Measurements from ENCODE around the gene CNNM2. TPM values are rescaled to one million over a fixed set of nuclear protein-coding genes. Genes with fewer than 3 reads are reported as not detected.
"Not testable (repeated sequence)": the region's sequence is repeated elsewhere in the genome, so short reads cannot be mapped to it uniquely, and the experiment has no call there.

CNNM2 gene
- total and polyA plus RNA-seq, 2 donors (not counting 1 experiment from before 2014, with no cell fraction given), result 6.6 to 21.6 TPM

DNA sequence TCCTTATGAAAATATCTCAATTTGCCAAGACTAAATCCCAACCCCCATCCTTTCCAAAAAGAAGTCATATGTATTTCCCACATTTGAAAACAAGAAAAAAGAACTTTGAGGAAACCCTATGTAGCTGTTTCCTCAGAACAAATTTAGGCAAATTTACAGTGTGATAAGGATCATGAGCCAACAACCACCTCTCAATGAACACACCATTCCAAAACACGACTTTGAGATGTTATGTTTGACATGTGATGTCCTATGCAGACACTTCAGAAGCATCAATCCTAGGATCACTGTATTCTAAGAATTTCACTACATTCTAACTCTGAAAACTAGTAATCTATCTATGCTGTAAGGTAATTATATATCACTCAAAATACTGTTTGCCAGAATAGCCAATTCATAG, 212.8 kb downstream of the CNNM2 start:
- CTCF ChIA-PET, result no interaction called here
- no peaks in the 10 kb centered on the region for H3K9me3 Mint-ChIP-seq (ENCODE audit: insufficient read depth)
- intact Hi-C loops (cut with micrococcal nuclease), result no loop called here

DNA sequence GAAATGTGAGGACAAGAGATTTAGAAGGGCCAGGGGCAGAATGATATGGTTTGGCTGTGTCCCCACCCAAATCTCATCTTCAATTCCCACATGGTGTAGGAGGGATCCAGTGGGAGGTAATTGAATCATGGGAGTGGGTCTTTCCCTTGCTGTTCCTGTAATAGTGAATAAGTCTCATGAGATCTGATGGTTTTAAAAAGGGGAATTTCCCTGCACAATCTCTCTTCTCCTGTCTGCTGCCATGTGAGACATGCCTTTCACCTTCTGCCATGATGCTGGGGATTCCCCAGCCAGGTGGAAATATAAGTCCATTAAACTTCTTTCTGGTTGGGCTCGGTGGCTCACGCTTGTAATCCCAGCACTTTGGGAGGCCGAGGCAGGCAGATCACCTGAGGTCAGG, 217.1 kb downstream of the CNNM2 start:
- peak; percentile 24 for DNase-seq
- H3K4me3 Mint-ChIP-seq; H3K4me2 ChIP-seq (replicated peaks; ENCODE audit: low read depth, low read length, poor library complexity, severe bottlenecking); H3K27me3 ChIP-seq (replicated peaks in 1 of 4; ENCODE audit: control extremely low read depth in 1 of 4, control insufficient read depth in 3 of 4, insufficient read depth in 4 of 4, low read length in 3 of 4); ATAC-seq (ENCODE audit: low read depth); H3K9ac ChIP-seq (ENCODE audit: low read length); H3K27ac Mint-ChIP-seq; H3K4me1 ChIP-seq (ENCODE audit: control insufficient read depth in 2 of 2, insufficient read depth in 2 of 2, low read length in 2 of 2); H3K9me3 ChIP-seq (ENCODE audit: control extremely low read depth in 1 of 3, control insufficient read depth in 2 of 3, insufficient read depth in 1 of 3, low read length in 2 of 3); H3K9me3 Mint-ChIP-seq (ENCODE audit: insufficient read depth); intact Hi-C loops (cut with micrococcal nuclease); H3K27me3 Mint-ChIP-seq; H4K20me1 ChIP-seq (ENCODE audit: control insufficient read depth, insufficient read depth, low read length, poor library complexity, severe bottlenecking); H3K27ac ChIP-seq (ENCODE audit: low read length in 2 of 2); H3K4me3 ChIP-seq (ENCODE audit: control extremely low read depth in 1 of 5, extremely low read depth in 1 of 5, insufficient read depth in 1 of 5, low read depth in 2 of 5, low read length in 4 of 5); H2AFZ ChIP-seq (ENCODE audit: insufficient read depth, low read depth, low read length, poor library complexity, severe bottlenecking): not testable (repeated sequence)
- 40% methylated on average over 3 of the region's 3 CpGs for WGBS (ENCODE audit: insufficient coverage)
- peaks cover 10 to 27% of the 10 kb centered on the region in 2 experiments for H3K36me3 ChIP-seq (replicated peaks in 1 of 2; ENCODE audit: control extremely low read depth in 1 of 2, control insufficient read depth in 1 of 2, extremely low read depth in 1 of 2, insufficient read depth in 2 of 2, low read length in 1 of 2)
- peaks cover 15% of the 10 kb centered on the region for H3K4me1 Mint-ChIP-seq
- ChIA-PET CTCF (interaction anchor here (0.6 kb wide), 1 partner anchor 222 kb away, joined by 3 read pairs; no protein-coding TSS in a partner anchor), POLR2A (interaction anchor here (0.9 kb wide), 1 partner anchor 57 kb away, joined by 4 read pairs; no protein-coding TSS in a partner anchor)
- peaks cover 11% of the 10 kb centered on the region for H3K79me2 ChIP-seq (ENCODE audit: control insufficient read depth, insufficient read depth, low read length)

More for the DNA sequence above, 212.8 kb downstream of the CNNM2 start:
- H3K27me3 Mint-ChIP-seq, result no peaks in the 10 kb centered on the region
- Histone ChIP-seq H3K9ac (ENCODE audit: low read length) (no peak overlapping the region), H3K27ac (ENCODE audit: low read length in 2 of 2) (no peak overlapping the region), H3K4me3 (ENCODE audit: control extremely low read depth in 1 of 5, extremely low read depth in 1 of 5, insufficient read depth in 1 of 5, low read depth in 2 of 5, low read length in 4 of 5) (no peak overlapping the region), H2AFZ (ENCODE audit: insufficient read depth, low read depth, low read length, poor library complexity, severe bottlenecking) (no peak overlapping the region), H3K36me3 (replicated peaks in 1 of 2; ENCODE audit: control extremely low read depth in 1 of 2, control insufficient read depth in 1 of 2, extremely low read depth in 1 of 2, insufficient read depth in 2 of 2, low read length in 1 of 2) (peaks cover 8 to 16% of the 10 kb centered on the region in 2 experiments), H3K4me2 (replicated peaks; ENCODE audit: low read depth, low read length, poor library complexity, severe bottlenecking) (no peak overlapping the region), H3K4me1 (ENCODE audit: control insufficient read depth in 2 of 2, insufficient read depth in 2 of 2, low read length in 2 of 2) (no peaks in the 10 kb centered on the region), H3K9me3 (ENCODE audit: control extremely low read depth in 1 of 3, control insufficient read depth in 2 of 3, insufficient read depth in 1 of 3, low read length in 2 of 3) (peaks cover 0 to 10% (median 1%) of the 10 kb centered on the region in 3 donors), H3K79me2 (ENCODE audit: control insufficient read depth, insufficient read depth, low read length) (peaks cover 5% of the 10 kb centered on the region), H3K27me3 (replicated peaks in 1 of 4; ENCODE audit: control extremely low read depth in 1 of 4, control insufficient read depth in 3 of 4, insufficient read depth in 4 of 4, low read length in 3 of 4) (no peaks in the 10 kb centered on the region), H4K20me1 (ENCODE audit: control insufficient read depth, insufficient read depth, low read length, poor library complexity, severe bottlenecking) (no peaks in the 10 kb centered on the region)
- no peak overlapping the region for H3K27ac Mint-ChIP-seq
- H3K4me3 Mint-ChIP-seq, result no peak overlapping the region
- TF ChIP-seq, protein P1, sequence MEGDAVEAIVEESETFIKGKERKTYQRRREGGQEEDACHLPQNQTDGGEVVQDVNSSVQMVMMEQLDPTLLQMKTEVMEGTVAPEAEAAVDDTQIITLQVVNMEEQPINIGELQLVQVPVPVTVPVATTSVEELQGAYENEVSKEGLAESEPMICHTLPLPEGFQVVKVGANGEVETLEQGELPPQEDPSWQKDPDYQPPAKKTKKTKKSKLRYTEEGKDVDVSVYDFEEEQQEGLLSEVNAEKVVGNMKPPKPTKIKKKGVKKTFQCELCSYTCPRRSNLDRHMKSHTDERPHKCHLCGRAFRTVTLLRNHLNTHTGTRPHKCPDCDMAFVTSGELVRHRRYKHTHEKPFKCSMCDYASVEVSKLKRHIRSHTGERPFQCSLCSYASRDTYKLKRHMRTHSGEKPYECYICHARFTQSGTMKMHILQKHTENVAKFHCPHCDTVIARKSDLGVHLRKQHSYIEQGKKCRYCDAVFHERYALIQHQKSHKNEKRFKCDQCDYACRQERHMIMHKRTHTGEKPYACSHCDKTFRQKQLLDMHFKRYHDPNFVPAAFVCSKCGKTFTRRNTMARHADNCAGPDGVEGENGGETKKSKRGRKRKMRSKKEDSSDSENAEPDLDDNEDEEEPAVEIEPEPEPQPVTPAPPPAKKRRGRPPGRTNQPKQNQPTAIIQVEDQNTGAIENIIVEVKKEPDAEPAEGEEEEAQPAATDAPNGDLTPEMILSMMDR (IDR thresholded peaks at IDR 0.05), result no peak
- TF ChIP-seq EZH2 (IDR thresholded peaks at IDR 0.05; ENCODE audit: borderline replicate concordance, insufficient read depth, low read depth, low read length, poor library complexity, severe bottlenecking), result no peak
- ATAC-seq (ENCODE audit: low read depth), result no peak
- POLR2A ChIA-PET, result no interaction called here
- no CpG with 5 or more reads among the region's 1 CpG for WGBS (ENCODE audit: insufficient coverage)
- no peak for DNase-seq
- peaks cover 22% of the 10 kb centered on the region for H3K4me1 Mint-ChIP-seq
